GM19324 (cell line): ENCODE data around the gene LMCD1.

Experiments
- ATAC-seq: cut with Tn5 transposase; IDR thresholded peaks from one replicate; pipeline ENCODE4 v1.9.1; 2021; ENCODE audit warnings: mild to moderate bottlenecking, moderate library complexity; ENCODE audit not compliant: unreplicated experiment, low FRiP score

LMCD1 gene

DNA sequence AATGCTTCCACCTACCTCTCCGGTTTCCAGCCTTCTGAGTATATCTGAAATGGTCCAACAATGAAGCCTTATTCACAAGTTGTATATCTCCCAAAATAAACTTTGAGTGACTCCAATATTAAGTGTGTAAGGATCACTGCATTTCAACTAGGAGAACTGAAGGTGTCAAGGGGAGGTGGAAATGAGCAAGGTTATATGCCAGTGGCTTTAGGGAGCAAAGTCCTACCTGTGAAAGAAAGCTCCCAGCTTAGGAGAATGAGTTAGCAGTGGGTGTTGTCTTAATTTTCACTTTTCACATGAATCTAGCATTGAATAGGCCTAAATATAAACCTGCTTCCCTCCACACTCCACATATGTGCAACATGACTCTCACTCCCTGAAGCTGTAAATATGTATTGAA, 29.0 kb downstream of the LMCD1 start:
- no peak for ATAC-seq

DNA sequence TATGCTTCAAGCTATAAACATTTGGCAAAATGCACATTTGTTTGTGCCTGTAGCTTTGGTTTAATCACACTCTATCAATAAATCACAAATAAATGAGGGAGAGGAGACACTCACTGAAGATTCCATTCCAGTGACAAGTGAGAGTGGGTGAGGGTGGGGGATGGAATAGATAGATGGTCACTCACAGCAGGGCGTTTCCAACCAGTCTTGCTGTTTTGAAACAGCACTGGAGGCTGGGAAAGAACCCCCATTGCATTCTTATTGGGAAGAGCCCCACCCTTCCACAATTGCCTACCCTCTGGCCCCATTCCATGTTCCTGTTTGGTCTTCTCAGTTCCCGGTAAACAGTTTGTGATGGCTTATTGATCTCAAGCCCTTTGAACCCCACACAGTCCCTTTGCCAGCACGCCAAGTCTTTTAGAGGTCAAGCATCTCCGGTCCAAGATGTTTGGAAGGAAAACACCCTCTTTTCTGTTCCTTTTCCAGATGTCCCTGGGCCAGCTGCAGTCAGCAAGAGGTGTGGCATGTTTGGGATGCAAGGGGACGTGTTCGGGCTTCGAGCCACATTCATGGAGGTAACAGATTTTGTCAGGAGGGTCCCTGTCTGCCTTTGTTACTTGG, 30.7 kb downstream of the LMCD1 start:
- no peak for ATAC-seq

GRCh38 chr3:8536096-8537056, 34.8 kb downstream of the LMCD1 start:
- ATAC-seq: no peak

DNA sequence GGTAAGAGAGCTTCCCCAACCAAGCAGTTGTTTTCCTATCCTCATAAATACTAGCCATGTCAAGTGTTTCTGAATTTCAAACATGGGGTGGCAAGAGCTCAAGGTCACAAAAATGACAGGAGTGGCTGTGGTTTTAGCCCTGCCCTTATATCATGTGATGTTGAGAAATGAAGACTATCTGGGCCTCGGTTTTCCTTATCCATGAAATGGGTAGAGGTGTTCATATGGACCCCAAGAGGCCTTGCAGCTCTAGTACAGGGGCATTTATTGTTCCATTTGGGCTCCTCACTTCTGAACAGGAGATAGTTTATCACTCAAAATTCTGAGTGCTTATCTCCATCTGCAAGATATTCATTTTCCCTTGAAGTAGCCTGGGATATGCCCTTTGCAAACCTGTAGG, 35.8 kb downstream of the LMCD1 start:
- ATAC-seq: no peak

DNA sequence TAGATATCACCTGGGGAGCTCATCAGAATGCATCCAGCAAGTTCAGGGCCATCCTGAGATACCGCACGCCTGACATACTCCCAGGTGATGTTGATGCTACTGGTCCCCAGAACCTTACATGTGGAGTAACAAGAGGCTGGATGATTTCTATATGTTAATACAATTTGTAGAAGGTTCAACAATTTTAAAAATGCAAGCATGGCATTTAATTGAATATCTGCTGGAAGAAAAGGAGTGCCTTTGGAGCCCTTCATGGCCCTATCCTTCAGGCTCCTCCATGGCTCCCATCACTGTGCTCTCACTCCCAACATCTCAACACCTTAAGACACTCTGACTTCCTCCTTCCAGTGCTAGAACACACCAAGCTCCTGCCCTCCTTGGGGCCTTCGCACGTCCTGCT, 36.6 kb downstream of the LMCD1 start:
- no peak for ATAC-seq

- no peak for ATAC-seq
These were observed 37.3 kb downstream of the LMCD1 start for GRCh38 chr3:8538913-8539312.

DNA sequence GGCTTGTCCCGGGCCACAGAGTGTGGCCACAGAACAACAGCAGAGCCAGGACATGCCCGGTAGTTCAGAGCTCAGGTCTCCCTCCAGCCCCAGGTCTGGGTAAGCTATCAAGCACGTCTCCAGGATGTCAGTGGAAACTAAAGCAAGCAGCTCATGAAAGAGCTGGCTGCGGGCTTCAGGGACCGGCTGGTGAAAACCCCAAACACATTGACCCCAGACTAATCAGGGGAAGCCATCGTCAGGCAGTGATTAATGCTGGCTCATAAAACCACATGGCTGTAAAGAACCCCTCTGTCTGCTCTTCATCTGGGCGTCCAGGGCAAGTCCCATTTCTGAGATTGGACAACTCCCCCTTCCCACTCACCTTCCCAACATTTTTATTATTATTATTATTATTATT, 37.8 kb downstream of the LMCD1 start:
- ATAC-seq: no peak

DNA sequence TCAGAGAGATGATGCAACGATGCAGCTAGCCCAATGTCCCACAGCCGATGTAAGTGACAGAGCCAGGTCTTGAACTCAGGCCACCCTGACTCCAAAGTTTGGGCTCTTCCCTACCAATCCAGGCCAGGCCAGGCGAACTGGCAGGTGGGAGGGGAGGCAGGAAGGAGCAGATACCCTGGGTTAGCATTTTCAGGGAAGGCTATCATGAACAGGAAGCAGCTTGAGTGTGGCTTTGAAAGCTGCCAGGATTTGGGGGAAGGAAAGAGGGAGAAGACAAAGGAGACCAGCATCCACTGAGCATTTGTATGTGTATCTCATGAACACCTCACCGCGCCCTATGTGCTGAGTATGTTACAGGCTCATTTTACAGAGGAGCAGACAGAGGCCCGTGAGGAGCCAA, 38.8 kb downstream of the LMCD1 start:
- ATAC-seq: no peak

DNA sequence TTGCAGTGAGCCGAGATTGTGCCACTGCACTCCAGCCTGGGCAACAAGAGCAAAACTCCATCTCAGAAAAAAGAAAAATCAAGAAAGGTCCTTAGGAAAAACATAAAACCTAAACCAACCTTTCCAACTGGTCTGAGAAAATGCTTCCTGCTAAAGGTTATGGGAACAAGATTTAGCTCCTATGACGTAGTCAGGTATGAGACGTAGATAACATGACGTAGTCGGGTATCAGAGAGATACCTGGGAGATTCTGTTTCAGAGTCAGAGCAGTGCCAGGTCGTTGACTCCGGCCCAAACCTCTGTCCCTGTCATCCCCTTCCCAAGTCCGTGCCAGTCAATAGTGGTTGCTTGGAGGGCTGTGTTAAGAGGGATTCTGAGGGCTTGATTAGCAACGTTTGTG, 39.9 kb downstream of the LMCD1 start:
- no peak for ATAC-seq

DNA sequence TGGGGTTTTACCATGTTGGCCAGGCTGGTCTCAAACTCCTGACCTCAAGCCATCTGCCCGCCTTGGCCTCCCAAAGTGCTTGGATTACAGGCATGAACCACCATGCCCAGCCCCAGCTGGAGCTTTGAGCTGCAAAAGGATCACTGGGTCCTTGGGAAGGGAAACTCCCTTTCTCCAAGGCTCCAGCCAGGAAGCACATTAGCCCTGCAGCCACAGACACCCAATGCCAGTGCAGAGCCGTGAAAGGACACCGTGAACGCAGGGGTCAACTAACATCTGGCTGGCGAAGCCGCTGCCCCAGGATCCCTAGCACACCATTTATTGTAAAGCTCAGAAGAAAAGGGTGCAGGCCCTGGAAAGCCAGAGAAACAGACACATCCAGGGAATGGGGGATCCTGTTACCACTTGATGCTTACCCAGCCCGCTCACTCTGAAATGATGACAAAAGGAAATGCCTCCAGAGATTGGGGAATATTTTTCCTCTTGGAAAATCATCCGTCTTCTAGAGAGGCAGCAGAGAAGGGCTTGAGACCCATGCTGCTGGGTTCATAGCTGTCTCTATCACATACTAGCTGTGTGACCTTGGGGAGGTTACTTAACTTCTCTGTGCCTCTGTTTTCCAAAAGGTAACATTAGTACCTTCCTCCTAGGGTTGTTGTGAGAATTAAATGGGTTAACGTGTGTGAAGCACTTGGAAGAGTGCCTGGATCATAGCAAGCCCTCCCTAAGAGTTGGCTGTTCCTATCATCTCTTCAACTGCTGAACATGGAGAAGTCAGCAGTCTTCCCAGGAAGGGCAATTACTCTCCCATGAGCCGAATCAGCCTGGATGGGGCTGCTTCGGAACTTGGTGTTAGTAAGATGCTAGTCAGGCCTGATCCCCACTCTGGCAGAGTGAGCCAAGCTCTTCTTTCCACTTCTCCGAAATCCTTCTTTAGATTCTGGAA, 40.8 kb downstream of the LMCD1 start:
- ATAC-seq: no peak

GRCh38 chr3:8546609-8547008, 45.0 kb downstream of the LMCD1 start:
- no peak for ATAC-seq

GRCh38 chr3:8548502-8549275, 47.1 kb downstream of the LMCD1 start:
- ATAC-seq: no peak

GRCh38 chr3:8549354-8549753, 47.7 kb downstream of the LMCD1 start:
- no peak for ATAC-seq

DNA sequence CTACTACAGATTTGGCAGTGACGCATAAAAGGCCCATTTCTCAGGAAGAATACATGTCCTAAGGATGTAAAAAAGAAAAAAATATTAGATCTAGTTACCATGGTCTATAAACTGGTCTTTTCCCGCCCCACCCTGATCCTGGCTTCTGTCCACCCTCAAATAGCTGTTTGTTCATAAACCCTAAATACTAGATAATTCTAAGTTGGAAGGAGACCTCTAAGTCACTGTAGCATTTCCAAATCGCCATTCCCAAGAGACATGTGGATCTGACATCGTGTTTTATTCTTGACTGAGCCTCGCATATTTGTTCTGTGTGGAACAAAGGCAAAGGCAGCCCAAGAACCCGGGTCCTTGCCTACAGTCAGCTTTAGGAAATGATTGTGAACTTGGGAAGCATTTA, 49.0 kb downstream of the LMCD1 start:
- ATAC-seq: no peak

DNA sequence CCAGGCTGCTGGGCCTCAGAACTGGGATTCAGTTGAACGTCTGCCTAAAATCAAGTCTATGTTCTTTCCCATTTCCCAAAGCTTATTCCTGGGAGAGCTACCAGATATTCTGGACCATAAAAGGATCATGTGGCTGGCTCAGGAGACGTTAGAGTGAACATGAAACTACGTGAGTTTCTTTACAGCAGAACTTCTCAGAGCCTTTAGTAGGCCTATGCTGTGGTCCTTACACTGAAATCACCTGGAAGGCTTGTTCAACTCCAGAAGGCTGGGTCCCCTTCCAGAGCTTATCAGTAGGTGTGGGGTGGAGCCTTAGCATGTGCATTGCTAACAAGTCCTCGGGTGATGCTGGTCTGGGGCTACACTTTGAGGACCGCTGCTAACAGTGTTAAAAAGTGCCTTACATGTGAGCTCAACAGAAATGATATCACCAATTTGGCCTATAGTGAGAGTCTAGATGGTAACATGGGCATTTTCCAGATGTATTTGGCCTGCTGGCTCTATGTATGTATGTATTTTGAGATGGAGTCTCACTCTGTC, 50.7 kb downstream of the LMCD1 start:
- no peak for ATAC-seq

- ATAC-seq: no peak
These were observed 51.8 kb downstream of the LMCD1 start for GRCh38 chr3:8553405-8553804.

- ATAC-seq: no peak
These were observed 53.1 kb downstream of the LMCD1 start for GRCh38 chr3:8554696-8555095.

DNA sequence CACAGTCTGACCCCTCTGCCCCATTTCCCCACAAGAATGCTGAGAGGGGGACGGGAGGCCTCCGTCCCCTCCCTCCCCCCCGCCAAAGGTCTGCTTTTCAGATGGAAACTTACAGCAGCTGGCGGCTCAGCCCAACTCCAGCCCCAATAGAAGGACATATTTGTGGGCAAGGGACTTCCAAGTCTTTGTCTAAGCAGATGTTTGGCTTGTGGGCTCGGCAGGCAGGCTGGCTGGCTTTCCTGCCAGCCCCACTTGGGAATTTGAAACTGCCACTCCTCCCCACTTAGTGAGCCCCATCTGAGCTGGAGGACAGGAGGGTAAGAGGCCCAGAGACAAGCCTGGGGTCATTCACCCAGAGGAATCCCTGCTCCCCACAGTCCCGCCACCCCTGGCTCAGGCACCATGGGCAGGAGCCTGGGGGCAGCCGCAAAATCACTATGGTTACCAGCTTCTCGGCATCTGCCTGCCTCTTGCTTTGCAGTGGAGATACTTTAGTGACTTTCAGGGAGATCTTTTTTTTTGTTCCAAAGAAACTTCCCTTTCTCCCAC, 53.6 kb downstream of the LMCD1 start:
- ATAC-seq: no peak

- no peak for ATAC-seq
These were observed 54.3 kb downstream of the LMCD1 start for GRCh38 chr3:8555725-8556472.
